Activated effector memory CD4-positive, alpha-beta T cell treated with anti-CD3 and anti-CD28 coated beads, Interleukin-2, amount 50 U/mL, for 16 hours (primary cell): ENCODE data around the gene PID1.

Experiments
- DNase-seq: peaks from one replicate; pipeline ENCODE4 v3.0.0-alpha.2; 2020

The PID1 gene, protein sequence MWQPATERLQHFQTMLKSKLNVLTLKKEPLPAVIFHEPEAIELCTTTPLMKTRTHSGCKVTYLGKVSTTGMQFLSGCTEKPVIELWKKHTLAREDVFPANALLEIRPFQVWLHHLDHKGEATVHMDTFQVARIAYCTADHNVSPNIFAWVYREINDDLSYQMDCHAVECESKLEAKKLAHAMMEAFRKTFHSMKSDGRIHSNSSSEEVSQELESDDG

DNA sequence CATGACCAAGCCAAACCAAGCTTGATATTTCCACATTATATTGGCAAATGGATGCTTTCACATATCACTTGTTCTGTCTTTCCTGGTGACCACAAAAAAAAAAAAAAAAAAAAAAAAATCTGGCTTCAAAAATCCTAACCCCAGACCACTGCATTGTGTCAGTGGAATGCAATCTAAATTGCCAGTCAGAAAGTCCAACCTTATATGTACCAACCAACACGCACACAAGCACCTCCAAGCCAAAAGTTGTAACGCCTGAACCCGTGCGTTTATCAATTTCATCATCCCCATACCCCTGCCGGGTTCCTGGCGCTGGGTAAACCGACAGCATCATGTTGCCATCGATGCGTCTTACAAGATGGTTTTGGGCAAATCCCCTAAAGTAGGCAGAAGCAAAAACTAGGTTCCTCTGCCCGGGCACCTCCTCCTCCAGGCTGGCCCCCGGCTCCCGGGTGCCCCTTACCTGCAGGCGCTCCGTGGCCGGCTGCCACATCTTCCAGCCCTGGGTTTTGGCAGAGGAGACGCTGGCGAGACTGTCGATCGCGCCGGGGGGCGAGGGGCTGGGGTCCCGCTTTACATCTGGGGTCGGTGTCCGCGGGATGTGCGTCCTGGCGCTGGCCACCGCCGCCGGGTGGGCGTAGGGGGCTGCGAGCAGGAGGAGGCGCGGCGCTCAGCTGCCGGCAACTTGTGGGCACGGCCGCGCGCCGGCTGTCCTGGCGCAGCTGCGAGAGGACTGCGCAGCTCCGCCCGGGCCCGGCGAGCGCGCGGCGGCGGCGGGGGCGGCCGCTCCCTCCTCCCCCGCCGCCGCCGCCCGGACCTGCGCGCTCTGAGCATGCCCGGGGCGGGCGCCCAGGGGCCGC is at the start of gene PID1:
PID1 (minus strand) TSS at position 737 of the 860 bp plus-strand sequence; CDS start at position 493, 244 bp downstream.
- no peak for DNase-seq

- DNase-seq = no peak
These were observed 48.5 kb upstream of the PID1 start for GRCh38 chr2:229319558-229319957.

DNA sequence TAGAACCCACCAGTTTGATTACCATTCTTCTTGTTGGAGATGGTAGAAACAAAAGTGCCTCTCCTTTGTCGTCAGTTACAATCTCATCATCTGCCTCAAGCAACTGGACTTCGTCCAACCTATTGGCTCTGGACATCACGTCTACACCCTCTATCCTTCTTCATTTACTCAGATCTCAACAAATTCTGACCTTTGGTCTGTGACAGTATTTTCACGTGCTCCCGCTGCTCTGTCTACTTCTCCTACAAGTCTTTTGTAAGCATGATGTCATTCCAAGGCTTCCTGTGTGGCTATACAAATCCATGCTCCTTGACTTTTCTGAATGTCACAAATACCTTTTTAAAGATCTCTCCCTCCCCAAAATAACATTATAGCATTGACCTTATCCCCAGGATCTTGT is 43.0 kb upstream of the PID1 start:
- DNase-seq = no peak

DNA sequence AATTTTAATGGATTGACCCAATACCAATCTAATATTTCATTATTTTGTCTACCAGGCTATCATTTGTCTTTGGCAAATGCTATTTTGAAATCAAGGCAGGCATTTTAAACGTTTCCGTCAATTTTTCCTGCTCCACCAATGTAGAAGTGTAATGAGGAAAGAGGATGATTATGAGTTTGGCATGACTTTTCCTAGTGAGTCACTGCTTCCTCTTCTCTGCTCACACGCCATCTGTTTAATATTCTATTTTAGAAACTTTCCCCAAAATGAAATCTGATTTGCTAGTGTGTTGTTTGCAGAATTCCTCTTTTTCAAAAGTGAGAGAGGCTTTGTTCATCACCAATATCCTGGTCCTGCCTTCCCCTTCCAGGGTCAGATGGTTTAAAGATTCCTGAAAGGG is 42.5 kb upstream of the PID1 start:
- DNase-seq = no peak

DNA sequence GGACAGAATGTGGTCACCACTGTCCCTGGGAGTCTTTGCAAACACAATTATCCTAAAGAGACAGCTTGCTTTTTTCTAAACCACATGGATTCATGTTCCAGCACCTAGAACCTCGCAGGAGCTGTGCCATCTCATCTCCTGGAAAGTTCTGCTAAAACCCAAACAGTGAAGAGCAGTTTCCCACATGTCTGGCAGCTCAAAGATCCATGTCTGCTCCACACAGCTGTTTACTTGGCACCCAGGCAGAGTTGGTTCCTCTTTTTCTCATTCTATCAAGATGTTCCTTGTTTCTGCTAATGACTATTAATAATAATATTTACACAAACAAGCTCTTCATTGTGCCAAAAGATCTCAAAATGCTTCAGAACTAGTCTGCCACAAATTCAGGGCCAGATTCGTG is 30.1 kb upstream of the PID1 start:
- no peak for DNase-seq

DNA sequence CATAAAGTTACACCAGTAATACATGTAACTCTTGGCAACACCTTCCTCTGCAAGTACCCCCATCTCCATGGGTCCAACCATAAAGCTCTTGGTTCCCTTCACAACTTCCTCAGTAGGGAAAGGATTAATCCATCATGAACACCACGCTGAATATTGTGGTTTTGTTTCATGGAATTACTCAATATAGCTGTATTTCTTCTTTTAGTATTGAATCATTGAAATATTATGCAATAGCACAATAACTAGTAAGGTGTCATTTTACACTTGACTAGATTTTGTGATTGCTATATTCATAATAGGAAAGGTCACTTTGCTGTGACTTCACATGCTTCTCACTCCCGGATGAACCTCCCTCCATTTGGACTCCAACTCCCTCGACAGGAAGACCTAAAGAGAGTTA is 29.7 kb upstream of the PID1 start:
- DNase-seq = no peak

GRCh38 chr2:229300371-229300770 is 29.3 kb upstream of the PID1 start:
- no peak for DNase-seq

DNA sequence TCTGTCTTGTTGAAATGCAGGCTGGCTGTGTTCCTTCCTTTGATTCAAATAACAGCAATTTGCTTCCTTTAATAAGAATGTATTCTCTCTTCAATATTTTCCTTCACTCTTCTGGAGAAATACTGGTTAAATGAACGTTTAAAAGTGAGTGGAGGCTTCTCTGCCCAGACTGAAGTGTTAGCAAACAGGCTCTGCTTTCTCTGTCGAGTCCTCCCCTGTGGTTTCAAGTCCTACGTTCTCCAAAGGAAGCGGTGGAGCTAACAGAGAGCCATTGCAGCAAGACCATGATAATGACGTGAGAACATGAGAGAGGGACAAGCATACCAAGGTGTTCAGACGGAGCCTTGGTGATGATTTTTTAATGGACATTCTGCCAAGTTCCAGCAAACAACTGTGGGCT is 26.2 kb upstream of the PID1 start:
- DNase-seq = no peak

- no peak for DNase-seq
These were observed 25.4 kb upstream of the PID1 start for GRCh38 chr2:229296536-229296935.

DNA sequence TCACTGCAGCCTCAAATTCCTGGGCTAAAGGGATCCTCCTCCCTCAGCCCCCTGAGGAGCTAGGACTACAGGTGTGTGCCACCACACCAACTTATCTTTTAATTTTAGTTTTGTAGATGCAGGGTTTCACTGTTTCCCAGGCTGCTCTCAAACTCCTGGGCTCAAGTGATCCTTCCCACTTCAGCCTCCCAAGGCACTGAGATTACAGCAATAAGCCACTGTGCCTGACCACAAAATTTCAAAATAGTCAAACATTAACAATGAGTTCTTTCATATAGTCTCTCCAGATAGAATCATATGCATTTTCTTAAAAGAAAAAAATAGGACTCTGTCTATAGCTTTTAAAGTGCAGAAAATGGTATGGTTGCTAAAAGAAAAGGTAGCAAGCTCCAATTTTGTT is 24.9 kb upstream of the PID1 start:
- no peak for DNase-seq

DNA sequence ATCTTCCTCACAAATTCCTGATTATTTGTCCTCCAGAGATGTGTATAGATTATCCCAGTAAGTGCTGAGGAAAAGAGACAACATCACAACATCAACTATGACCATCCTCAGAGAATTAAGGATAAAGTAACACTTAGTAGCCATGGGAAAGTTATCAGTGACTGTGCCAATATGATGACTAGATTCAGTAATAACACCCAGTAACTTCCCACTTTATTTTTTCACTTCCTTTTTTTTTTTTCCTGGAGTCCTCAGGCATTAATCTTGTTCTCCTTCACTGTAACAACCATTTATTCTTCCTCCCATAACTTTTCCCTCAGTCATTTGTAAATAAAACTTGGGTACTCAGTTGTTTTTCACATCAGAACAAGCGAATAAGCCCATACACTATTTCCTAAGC is 16.7 kb upstream of the PID1 start:
- DNase-seq = no peak

- no peak for DNase-seq
These were observed 11.9 kb upstream of the PID1 start for GRCh38 chr2:229282758-229283546.

- DNase-seq = no peak
These were observed 8.4 kb upstream of the PID1 start for GRCh38 chr2:229279516-229279915.

- no peak for DNase-seq
These were observed 4.4 kb upstream of the PID1 start for GRCh38 chr2:229275506-229275905.

DNA sequence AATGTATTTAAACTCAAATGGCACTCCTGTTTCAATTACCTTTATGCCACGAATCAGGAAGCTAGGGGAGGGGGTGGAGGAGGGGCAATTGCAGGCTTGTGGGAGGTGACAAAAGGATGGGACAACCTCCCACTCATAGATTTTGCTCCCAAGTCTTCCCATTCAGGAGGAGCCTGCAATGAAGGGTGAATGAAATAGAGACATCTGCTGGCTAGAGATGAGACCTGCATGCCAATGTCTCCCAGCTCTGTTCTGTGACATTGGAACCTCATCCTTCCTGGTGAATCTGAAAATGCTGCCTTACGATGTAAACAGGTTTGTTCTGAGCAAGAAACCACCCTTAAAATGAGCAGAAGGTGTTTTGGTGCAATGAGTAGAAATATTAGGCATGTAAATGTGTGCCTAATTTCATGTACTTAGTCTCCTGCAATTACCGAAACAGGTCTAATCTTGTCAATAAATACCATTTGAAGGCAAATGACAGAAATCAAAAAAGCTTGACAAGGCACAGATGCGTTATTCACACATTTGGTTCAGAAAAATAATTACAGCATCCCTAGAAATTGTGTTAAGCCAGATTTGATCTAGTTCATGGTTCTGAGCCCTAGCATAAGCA is 2.7 kb upstream of the PID1 start:
- no peak for DNase-seq

DNA sequence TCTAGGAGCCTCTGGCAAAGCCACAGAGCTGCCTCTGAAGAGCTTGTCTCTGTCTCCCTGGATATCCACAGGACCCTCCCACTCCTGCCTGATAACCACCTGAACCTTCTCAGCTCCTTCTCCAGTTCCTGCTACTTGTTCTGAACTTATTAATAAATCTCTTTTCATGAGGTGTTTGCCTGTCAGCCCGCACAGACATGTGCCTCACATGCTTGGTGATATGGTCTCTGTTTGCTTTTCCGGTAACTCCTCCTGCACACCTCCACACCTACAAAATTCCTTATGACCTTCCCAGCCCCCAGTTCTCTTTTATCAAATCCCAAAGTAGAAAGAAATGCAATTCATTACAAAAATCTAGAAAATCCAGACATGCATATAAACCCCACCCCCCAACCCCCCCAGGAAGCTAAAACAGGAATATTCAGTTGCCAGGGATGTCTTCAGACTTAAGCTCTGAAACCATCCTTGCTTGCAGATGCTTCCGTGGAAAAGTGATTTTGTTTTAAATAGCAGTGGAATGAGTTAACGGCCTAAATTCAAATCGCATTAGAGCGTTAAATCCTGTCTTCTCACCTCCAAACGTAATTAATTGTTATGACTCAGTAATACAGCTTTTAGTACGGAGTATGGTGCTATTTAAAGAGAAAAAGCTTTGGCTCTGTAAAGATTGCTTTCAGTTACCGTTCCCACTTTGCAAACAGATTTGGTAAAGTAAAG is 2.1 kb upstream of the PID1 start:
- DNase-seq = no peak

- no peak for DNase-seq
These were observed 1.1 kb downstream of the PID1 start for GRCh38 chr2:229269941-229270340.

DNA sequence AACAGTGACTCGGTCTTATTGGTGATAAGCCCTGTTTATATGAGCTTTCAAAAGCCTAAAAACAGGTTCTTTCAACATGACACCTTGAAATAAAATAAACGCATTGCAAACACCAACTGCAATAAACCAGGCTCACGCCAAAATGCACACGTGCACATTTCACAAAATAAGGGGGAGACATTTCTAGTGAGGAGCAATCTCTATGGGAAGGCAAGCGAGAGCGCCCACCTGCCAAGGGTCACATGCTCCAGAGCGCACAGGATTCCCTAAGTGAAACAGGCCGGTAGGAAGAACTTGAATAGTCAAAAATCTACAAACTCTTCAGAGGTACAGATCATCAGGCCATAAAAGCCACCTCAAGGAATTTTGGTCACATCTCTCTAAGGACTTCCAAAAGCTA is 1.9 kb downstream of the PID1 start:
- DNase-seq = no peak

DNA sequence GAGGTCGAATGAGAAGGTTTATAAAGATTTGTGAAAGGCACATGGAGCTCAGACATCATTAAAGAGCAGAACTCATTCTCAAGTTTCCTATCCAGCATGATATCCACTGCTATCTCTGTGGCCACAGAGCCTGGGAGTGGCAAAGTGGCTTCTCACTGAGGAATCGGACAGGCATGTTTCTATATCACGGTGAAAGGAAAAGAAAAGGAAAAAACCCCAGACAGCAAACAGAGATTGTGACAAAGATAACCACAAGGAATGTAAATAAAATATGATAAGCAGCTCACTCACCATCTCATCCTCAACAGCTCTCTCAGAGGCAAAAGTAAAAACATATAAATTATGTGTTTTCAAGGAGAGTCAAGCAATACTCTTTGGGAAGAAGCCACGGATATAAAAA is 2.5 kb downstream of the PID1 start:
- DNase-seq = no peak

- no peak for DNase-seq
These were observed 4.0 kb downstream of the PID1 start for GRCh38 chr2:229267080-229267479.

GRCh38 chr2:229265727-229266126 is 5.4 kb downstream of the PID1 start:
- DNase-seq = no peak

DNA sequence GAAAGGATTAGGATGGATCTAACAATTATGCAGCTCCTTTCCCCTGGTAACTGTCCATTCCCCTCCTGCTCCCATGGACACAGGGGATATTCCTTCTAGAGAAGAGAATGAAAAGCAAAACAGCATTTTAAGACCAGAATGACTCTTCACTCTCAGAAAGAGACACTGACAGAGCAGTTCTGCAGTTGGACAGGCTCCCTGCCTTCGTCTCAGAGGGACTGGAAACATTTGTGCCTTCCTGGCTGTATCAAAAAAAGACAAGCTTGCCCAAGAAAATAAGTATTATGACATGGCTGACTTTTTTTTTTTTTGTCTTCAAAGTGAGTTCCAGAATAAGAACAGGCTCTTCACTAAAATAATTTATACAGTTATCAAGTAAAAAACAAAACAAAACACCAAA is 9.5 kb downstream of the PID1 start:
- no peak for DNase-seq

GRCh38 chr2:229261076-229261475 is 10.0 kb downstream of the PID1 start:
- DNase-seq = no peak
